ENCODE data around the gene RFXAP.

RFXAP gene

DNA sequence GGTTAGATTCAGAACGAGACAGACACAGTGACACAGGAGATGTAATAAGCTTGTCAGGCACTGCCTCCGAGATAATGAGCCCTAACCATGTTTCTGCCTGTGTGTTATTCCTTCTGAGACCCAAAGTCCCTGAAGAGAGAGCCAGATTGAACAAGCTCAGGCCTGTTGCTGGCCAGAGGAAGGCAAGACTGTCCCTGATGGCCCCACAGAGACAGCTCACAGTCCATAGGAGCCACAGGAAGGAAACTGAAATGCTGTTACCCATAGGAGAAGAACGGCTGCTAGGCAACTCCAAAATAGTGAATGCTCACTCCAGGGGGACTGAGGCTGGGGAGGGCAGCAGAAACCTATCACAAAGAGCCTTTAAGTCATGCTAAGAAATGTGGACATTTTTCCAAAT, 31.8 kb upstream of the RFXAP start:
- Histone ChIP-seq H3K4me3 (ENCODE audit: low read depth, low read length) (no peak overlapping the region), H3K4me1 (no peaks in the 10 kb centered on the region), H3K9me3 (ENCODE audit: control insufficient read depth, low read length) (no peaks in the 10 kb centered on the region), H3K27ac (no peak overlapping the region), H3K79me2 (no peaks in the 10 kb centered on the region), H3K27me3 (ENCODE audit: control insufficient read depth, insufficient read depth, low read length) (no peaks in the 10 kb centered on the region), H3K36me3 (ENCODE audit: control insufficient read depth, insufficient read depth, low read length) (no peaks in the 10 kb centered on the region), H3K9ac (no peak overlapping the region), H3K4me2 (ENCODE audit: low read length) (no peak overlapping the region), H2AFZ (no peak overlapping the region)
- TF ChIP-seq, protein P1, sequence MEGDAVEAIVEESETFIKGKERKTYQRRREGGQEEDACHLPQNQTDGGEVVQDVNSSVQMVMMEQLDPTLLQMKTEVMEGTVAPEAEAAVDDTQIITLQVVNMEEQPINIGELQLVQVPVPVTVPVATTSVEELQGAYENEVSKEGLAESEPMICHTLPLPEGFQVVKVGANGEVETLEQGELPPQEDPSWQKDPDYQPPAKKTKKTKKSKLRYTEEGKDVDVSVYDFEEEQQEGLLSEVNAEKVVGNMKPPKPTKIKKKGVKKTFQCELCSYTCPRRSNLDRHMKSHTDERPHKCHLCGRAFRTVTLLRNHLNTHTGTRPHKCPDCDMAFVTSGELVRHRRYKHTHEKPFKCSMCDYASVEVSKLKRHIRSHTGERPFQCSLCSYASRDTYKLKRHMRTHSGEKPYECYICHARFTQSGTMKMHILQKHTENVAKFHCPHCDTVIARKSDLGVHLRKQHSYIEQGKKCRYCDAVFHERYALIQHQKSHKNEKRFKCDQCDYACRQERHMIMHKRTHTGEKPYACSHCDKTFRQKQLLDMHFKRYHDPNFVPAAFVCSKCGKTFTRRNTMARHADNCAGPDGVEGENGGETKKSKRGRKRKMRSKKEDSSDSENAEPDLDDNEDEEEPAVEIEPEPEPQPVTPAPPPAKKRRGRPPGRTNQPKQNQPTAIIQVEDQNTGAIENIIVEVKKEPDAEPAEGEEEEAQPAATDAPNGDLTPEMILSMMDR (IDR thresholded peaks at IDR 0.05) = no peak

DNA sequence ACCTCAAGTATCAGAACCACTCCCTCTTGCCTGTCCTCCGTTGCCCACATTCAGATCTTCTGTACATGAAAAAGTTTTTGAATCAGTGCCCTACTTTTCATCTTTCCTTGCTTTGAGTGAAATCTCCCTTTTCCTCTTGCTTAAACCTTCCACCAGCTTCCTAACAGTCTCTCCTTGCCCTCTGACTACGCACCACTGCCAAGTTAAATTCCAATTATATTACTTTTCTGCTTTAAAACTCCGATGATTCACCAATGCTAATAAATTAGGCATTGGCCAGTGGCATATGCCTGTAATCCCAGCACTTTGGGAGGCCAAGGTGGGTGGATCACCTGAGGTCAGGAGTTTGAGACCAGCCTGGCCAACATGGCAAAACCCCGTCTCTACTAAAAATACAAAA, 30.7 kb upstream of the RFXAP start:
- Histone ChIP-seq H2AFZ (no peak overlapping the region), H3K79me2 (no peaks in the 10 kb centered on the region)

GRCh38 chr13:36789061-36789460, 30.0 kb upstream of the RFXAP start:
- no peaks in the 10 kb centered on the region for H3K36me3 ChIP-seq (ENCODE audit: control insufficient read depth, insufficient read depth, low read length)
- H3K4me1 ChIP-seq = no peaks in the 10 kb centered on the region
- no peak overlapping the region for H3K9ac ChIP-seq
- H3K4me2 ChIP-seq (ENCODE audit: low read length) = no peak overlapping the region
- no peak overlapping the region for H3K27ac ChIP-seq
- no peaks in the 10 kb centered on the region for H3K9me3 ChIP-seq (ENCODE audit: control insufficient read depth, low read length)
- no peak overlapping the region for H2AFZ ChIP-seq
- TF ChIP-seq, protein P1 (IDR thresholded peaks at IDR 0.05) = no peak
- H3K4me3 ChIP-seq (ENCODE audit: low read depth, low read length) = no peak overlapping the region
- no peaks in the 10 kb centered on the region for H3K79me2 ChIP-seq
- H3K27me3 ChIP-seq (ENCODE audit: control insufficient read depth, insufficient read depth, low read length) = no peaks in the 10 kb centered on the region

More for the DNA sequence above, 30.7 kb upstream of the RFXAP start:
- Histone ChIP-seq H3K9me3 (ENCODE audit: control insufficient read depth, low read length) (no peaks in the 10 kb centered on the region), H3K4me1 (no peaks in the 10 kb centered on the region), H3K27me3 (ENCODE audit: control insufficient read depth, insufficient read depth, low read length) (no peaks in the 10 kb centered on the region), H3K4me3 (ENCODE audit: low read depth, low read length) (no peak overlapping the region), H3K9ac (no peak overlapping the region), H3K4me2 (ENCODE audit: low read length) (no peak overlapping the region), H3K27ac (no peak overlapping the region), H3K36me3 (ENCODE audit: control insufficient read depth, insufficient read depth, low read length) (no peaks in the 10 kb centered on the region)
- TF ChIP-seq, protein P1 (IDR thresholded peaks at IDR 0.05) = no peak

DNA sequence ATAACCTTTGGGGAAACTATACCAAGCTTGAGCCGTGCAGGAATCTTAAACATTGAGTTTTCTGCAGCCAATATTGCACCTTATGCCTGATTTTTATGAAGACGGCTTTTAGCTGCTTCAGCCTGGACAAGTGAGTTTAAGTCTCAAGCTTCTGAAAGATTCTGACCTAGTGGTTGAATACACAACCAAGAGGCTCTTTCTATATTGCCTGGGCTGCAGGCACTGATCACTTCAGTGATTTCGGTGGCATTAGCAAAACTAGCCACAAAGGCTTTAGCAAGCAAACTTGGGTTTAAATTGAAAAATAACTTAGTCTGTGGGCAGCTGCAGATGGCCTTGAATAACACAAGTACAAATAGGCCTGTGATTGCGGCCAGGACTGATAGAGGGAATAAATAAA, 29.3 kb upstream of the RFXAP start:
- no peak overlapping the region for H2AFZ ChIP-seq
- no peak overlapping the region for H3K4me3 ChIP-seq (ENCODE audit: low read depth, low read length)
- H3K27ac ChIP-seq = no peak overlapping the region
- no peak overlapping the region for H3K4me2 ChIP-seq (ENCODE audit: low read length)
- H3K79me2 ChIP-seq = no peaks in the 10 kb centered on the region
- no peaks in the 10 kb centered on the region for H3K4me1 ChIP-seq
- no peaks in the 10 kb centered on the region for H3K27me3 ChIP-seq (ENCODE audit: control insufficient read depth, insufficient read depth, low read length)
- no peak overlapping the region for H3K9ac ChIP-seq
- H3K9me3 ChIP-seq (ENCODE audit: control insufficient read depth, low read length) = no peaks in the 10 kb centered on the region
- no peaks in the 10 kb centered on the region for H3K36me3 ChIP-seq (ENCODE audit: control insufficient read depth, insufficient read depth, low read length)
- TF ChIP-seq, protein P1 (IDR thresholded peaks at IDR 0.05) = no peak

DNA sequence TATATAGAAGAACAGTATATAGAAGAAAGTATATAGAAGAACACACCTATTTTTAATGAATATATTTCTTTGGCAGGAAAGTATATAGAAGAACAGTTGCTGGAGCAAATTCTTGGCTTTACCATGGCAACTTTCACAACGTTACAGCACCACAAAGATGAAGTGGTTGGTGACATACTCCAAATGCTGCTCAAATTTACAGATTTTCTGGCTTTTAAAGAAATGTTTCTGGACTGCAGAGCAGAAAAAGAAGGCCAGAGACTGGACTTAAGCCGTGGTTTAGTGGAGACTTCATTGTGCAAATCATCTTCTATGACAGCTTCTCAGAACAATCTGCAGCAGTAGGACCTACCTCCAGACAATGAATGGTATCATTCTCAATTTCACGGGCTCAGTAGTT, 24.3 kb upstream of the RFXAP start:
- Histone ChIP-seq H3K27me3 (ENCODE audit: control insufficient read depth, insufficient read depth, low read length) (no peaks in the 10 kb centered on the region), H3K27ac (no peak overlapping the region), H3K79me2 (no peaks in the 10 kb centered on the region), H2AFZ (no peak overlapping the region), H3K4me1 (no peaks in the 10 kb centered on the region), H3K4me2 (ENCODE audit: low read length) (no peak overlapping the region), H3K9ac (no peak overlapping the region), H3K9me3 (ENCODE audit: control insufficient read depth, low read length) (no peaks in the 10 kb centered on the region), H3K36me3 (ENCODE audit: control insufficient read depth, insufficient read depth, low read length) (no peaks in the 10 kb centered on the region), H3K4me3 (ENCODE audit: low read depth, low read length) (no peak overlapping the region)
- TF ChIP-seq, protein P1 (IDR thresholded peaks at IDR 0.05) = no peak
